ENCODE results near the gene DNAJC7.

DNA sequence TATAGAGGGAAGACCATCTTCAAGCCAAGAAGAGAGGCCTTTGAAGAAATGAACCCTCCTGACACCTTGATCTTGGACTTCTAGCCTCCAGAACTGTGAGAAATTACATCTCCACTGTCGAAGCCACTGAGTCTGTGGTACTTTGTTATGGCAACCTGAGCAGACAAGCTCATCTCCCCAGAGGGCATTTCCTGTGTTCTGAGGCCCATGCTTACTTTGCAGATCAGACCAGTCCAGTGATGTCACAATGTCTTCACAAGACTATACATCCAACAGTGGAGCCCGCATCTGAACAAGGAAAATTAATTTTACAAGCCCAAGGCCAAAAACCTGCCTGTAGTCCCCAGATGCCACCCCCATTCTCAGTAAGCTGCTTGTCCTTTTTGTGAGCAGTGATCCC, 48.0 kb upstream of the DNAJC7 start:
- TF ChIP-seq, protein P1, sequence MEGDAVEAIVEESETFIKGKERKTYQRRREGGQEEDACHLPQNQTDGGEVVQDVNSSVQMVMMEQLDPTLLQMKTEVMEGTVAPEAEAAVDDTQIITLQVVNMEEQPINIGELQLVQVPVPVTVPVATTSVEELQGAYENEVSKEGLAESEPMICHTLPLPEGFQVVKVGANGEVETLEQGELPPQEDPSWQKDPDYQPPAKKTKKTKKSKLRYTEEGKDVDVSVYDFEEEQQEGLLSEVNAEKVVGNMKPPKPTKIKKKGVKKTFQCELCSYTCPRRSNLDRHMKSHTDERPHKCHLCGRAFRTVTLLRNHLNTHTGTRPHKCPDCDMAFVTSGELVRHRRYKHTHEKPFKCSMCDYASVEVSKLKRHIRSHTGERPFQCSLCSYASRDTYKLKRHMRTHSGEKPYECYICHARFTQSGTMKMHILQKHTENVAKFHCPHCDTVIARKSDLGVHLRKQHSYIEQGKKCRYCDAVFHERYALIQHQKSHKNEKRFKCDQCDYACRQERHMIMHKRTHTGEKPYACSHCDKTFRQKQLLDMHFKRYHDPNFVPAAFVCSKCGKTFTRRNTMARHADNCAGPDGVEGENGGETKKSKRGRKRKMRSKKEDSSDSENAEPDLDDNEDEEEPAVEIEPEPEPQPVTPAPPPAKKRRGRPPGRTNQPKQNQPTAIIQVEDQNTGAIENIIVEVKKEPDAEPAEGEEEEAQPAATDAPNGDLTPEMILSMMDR (conservative IDR thresholded peaks at IDR 0.05; ENCODE audit: low read length) = no peak
- no peak for TF ChIP-seq EZH2phosphoT487 (IDR thresholded peaks at IDR 0.05; ENCODE audit: borderline replicate concordance)

All from Loucy (cell line).